ENCODE data around the gene NUB1.

The NUB1 gene

GRCh38 chr7:151397026-151397425 is 55.4 kb downstream of the NUB1 start:
- no peak overlapping the region for H3K4me3 ChIP-seq (ENCODE audit: low read length)
- DNase-seq (ENCODE audit: low read depth): no peak
- no peak for TF ChIP-seq CTCF (IDR thresholded peaks at IDR 0.05; ENCODE audit: insufficient read depth, low read depth, low read length, missing control alignments)

GRCh38 chr7:151398446-151399304 is 57.1 kb downstream of the NUB1 start:
- DNase-seq (ENCODE audit: low read depth): no peak
- no peak overlapping the region for H3K4me3 ChIP-seq (ENCODE audit: low read length)
- no peak for TF ChIP-seq CTCF (IDR thresholded peaks at IDR 0.05; ENCODE audit: insufficient read depth, low read depth, low read length, missing control alignments)

GRCh38 chr7:151399305-151399601 is 57.6 kb downstream of the NUB1 start:
- no peak overlapping the region for H3K4me3 ChIP-seq (ENCODE audit: low read length)
- no peak for DNase-seq (ENCODE audit: low read depth)
- no peak for TF ChIP-seq CTCF (IDR thresholded peaks at IDR 0.05; ENCODE audit: insufficient read depth, low read depth, low read length, missing control alignments)

- no peak for DNase-seq (ENCODE audit: low read depth)
- no peak overlapping the region for H3K4me3 ChIP-seq (ENCODE audit: low read length)
- no peak for TF ChIP-seq CTCF (IDR thresholded peaks at IDR 0.05; ENCODE audit: insufficient read depth, low read depth, low read length, missing control alignments)
These were observed 58.3 kb downstream of the NUB1 start for GRCh38 chr7:151399906-151400305.

- H3K4me3 ChIP-seq (ENCODE audit: low read length): no peak overlapping the region
- no peak for DNase-seq (ENCODE audit: low read depth)
- no peak for TF ChIP-seq CTCF (IDR thresholded peaks at IDR 0.05; ENCODE audit: insufficient read depth, low read depth, low read length, missing control alignments)
These were observed 59.2 kb downstream of the NUB1 start for GRCh38 chr7:151400626-151401315.

- H3K4me3 ChIP-seq (ENCODE audit: low read length): no peak overlapping the region
- peak; percentile 17 for TF ChIP-seq CTCF (IDR thresholded peaks at IDR 0.05; ENCODE audit: insufficient read depth, low read depth, low read length, missing control alignments)
These were observed 60.6 kb downstream of the NUB1 start for GRCh38 chr7:151402029-151402835.

More at GRCh38 chr7:151402029-151402835, 60.6 kb downstream of the NUB1 start:
- peak; percentile 30 for DNase-seq (ENCODE audit: low read depth)

Data from epithelial cell of esophagus (primary cell).